Measurements from ENCODE around the gene SDK1.

DNA sequence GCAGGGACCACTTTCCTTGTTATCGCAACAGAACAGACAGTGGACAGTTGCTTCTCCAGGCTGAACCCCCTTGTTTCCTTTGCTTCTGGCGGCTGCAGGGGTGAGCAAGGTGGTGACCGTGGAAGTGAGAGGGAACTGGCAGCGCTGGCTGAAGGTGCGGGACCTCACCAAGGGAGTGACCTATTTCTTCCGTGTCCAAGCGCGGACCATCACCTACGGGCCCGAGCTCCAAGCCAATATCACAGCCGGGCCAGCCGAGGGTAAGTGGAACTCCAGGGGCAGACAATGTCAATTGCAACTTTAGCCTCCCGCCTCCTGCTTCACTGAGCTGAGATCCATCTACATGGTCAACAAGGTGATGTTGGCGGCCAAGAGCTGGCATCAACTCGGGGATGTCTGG is 919.0 kb downstream of the SDK1 start:
- TF ChIP-seq CTCF (IDR thresholded peaks at IDR 0.05; ENCODE audit: control extremely low read depth in 1 of 3, insufficient read depth in 1 of 3, low read depth in 1 of 3, low read length in 3 of 3) (no peak), GTF2F1 (IDR thresholded peaks at IDR 0.05; ENCODE audit: borderline replicate concordance, low read depth, low read length) (no peak), RFX5 (IDR thresholded peaks at IDR 0.05; ENCODE audit: borderline replicate concordance, low read depth, low read length) (no peak), TCF12 (IDR thresholded peaks at IDR 0.05; ENCODE audit: low read depth, low read length) (no peak), POLR2AphosphoS5 (IDR thresholded peaks at IDR 0.05; ENCODE audit: low read depth, low read length) (no peak), HDAC2 (IDR thresholded peaks at IDR 0.05; ENCODE audit: borderline replicate concordance in 1 of 2, low read depth in 2 of 2, low read length in 2 of 2) (no peak), USF2 (IDR thresholded peaks at IDR 0.05; ENCODE audit: low read length) (no peak), EP300 (IDR thresholded peaks at IDR 0.05; ENCODE audit: borderline replicate concordance in 1 of 2, low read depth in 2 of 2, low read length in 2 of 2) (no peak), PHF8 (conservative IDR thresholded peaks at IDR 0.05; ENCODE audit: low read depth, low read length) (no peak), MAX (IDR thresholded peaks at IDR 0.05) (no peak), SUZ12 (IDR thresholded peaks at IDR 0.05; ENCODE audit: low read length) (no peak), TBP (IDR thresholded peaks at IDR 0.05; ENCODE audit: low read depth, low read length) (no peak), YY1 (IDR thresholded peaks at IDR 0.05; ENCODE audit: low read depth, low read length) (no peak), POU5F1 (IDR thresholded peaks at IDR 0.05; ENCODE audit: low read depth, low read length) (no peak)
